Thoracic aorta (tissue), 2 donors: ENCODE data around the gene RMRP. TPM values are rescaled to one million over a fixed set of nuclear protein-coding genes. Genes with fewer than 3 reads are reported as not detected.

Experiments
- ATAC-seq: fragments of 150-250 bp; one replicate; pipeline ENCODE4 v1.8.0; 2017; ENCODE audit warnings: low read depth; ENCODE audit not compliant: insufficient number of reproducible peaks, low FRiP score
- DNase-seq: peaks from one replicate; pipeline ENCODE4 v3.0.0-alpha.2; 2020; ENCODE audit warnings: low spot score
- H3K27ac ChIP-seq, 2 donors: fragments of 200-600 bp; sonication (generic); 1 replicate in 1 of 2; 2 replicates in 1 of 2; pipeline ENCODE4 v1.5.1; 2016; ENCODE audit warnings: mild to moderate bottlenecking in 2 of 2, moderate library complexity in 2 of 2
- H3K27me3 ChIP-seq: fragments of 200-600 bp; sonication (generic); replicated peaks from 2 replicates; pipeline ENCODE4 v1.6.0; 2016; ENCODE audit warnings: mild to moderate bottlenecking; ENCODE audit not compliant: insufficient read depth
- H3K36me3 ChIP-seq: fragments of 200-600 bp; sonication (generic); one replicate; pipeline ENCODE4 v1.5.1; 2016
- H3K4me1 ChIP-seq, 2 donors: fragments of 200-600 bp; sonication (generic); 1 replicate in 1 of 2; 2 replicates in 1 of 2; pipeline versions ENCODE4 v1.5.1 to v1.6.0; 2016; ENCODE audit warnings: low read depth in 2 of 2, mild to moderate bottlenecking in 1 of 2; ENCODE audit not compliant: control insufficient read depth in 1 of 2
- H3K4me3 ChIP-seq: fragments of 200-600 bp; sonication (generic); 2 replicates; pipeline ENCODE4 v1.5.1; 2016; ENCODE audit warnings: mild to moderate bottlenecking
- H3K9me3 ChIP-seq: fragments of 200-600 bp; sonication (generic); 2 replicates; pipeline ENCODE4 v1.5.1; 2016
- CTCF ChIP-seq: fragments of 200-600 bp; sonication (generic); IDR thresholded peaks from one replicate; pipeline ENCODE4 v1.5.1; 2019; ENCODE audit warnings: antibody characterized with exemption
- total RNA-seq, 2 donors: library from RNA; depleted of rRNA; stranded (reverse); fragments of >200 nt; gene quantifications; one replicate each; pipeline versions ENCODE4 v1.1.0 to v1.2.3, GENCODE V29; 2016

Gene RMRP
- total RNA-seq, 2 donors from 2014 or later = 1,550 to 5,543 TPM

- Histone ChIP-seq H3K4me1 (peaks cover 10 to 47% of the 10 kb centered on the region in 2 donors), H3K36me3 (peaks cover 64% of the 10 kb centered on the region), H3K9me3 (no peaks in the 10 kb centered on the region), H3K4me3 (peak overlapping the region; percentile 94), H3K27me3 (no peaks in the 10 kb centered on the region), H3K27ac (peak overlapping the region; percentile 99 to 100)
- no peak for ATAC-seq
- no peak for DNase-seq
- TF ChIP-seq CTCF = no peak
Observed at GRCh38 chr9:35687306-35687705, 29.5 kb upstream of the RMRP start.

- H3K36me3 ChIP-seq = peaks cover 70% of the 10 kb centered on the region
- DNase-seq (no peak), ATAC-seq (no peak)
- no peak for TF ChIP-seq CTCF
- no peaks in the 10 kb centered on the region for H3K27me3 ChIP-seq
- H3K4me1 ChIP-seq = peaks cover 6 to 46% of the 10 kb centered on the region in 2 donors
- H3K9me3 ChIP-seq = no peaks in the 10 kb centered on the region
- H3K4me3 ChIP-seq = peak overlapping the region; percentile 94
- H3K27ac ChIP-seq = peak overlapping the region; percentile 99 to 100
Observed at GRCh38 chr9:35686222-35687203, 28.7 kb upstream of the RMRP start.

- peak overlapping the region; percentile 94 for H3K4me3 ChIP-seq
- ATAC-seq = no peak
- H3K27me3 ChIP-seq = no peaks in the 10 kb centered on the region
- H3K9me3 ChIP-seq = no peaks in the 10 kb centered on the region
- TF ChIP-seq CTCF = no peak
- H3K36me3 ChIP-seq = peaks cover 70% of the 10 kb centered on the region
- H3K4me1 ChIP-seq = peaks cover 6 to 45% of the 10 kb centered on the region in 2 donors
- peak overlapping the region; percentile 99 to 100 for H3K27ac ChIP-seq
- DNase-seq = no peak
Observed at GRCh38 chr9:35685506-35685905, 27.7 kb upstream of the RMRP start.

GRCh38 chr9:35684921-35685320, 27.1 kb upstream of the RMRP start:
- H3K36me3 ChIP-seq = peaks cover 70% of the 10 kb centered on the region
- peaks cover 6 to 51% of the 10 kb centered on the region in 2 donors for H3K4me1 ChIP-seq
- peak overlapping the region; percentile 94 for H3K4me3 ChIP-seq
- peak overlapping the region; percentile 99 to 100 for H3K27ac ChIP-seq
- no peaks in the 10 kb centered on the region for H3K27me3 ChIP-seq
- H3K9me3 ChIP-seq = no peaks in the 10 kb centered on the region
- TF ChIP-seq CTCF = no peak
- ATAC-seq (no peak), DNase-seq (no peak)

GRCh38 chr9:35683323-35683722, 25.5 kb upstream of the RMRP start:
- peaks cover 6 to 52% of the 10 kb centered on the region in 2 donors for H3K4me1 ChIP-seq

More at GRCh38 chr9:35683323-35683722, 25.5 kb upstream of the RMRP start:
- Histone ChIP-seq H3K27ac (peak overlapping the region; percentile 99 to 100), H3K9me3 (no peaks in the 10 kb centered on the region), H3K27me3 (no peaks in the 10 kb centered on the region), H3K4me3 (peak overlapping the region; percentile 94), H3K36me3 (peaks cover 65% of the 10 kb centered on the region)
- TF ChIP-seq CTCF = no peak
- DNase-seq (no peak), ATAC-seq (no peak)
